ENCODE results near the gene ADGRE3. TPM values are rescaled to one million over a fixed set of nuclear protein-coding genes. Genes with fewer than 3 reads are reported as not detected.
"Not testable (repeated sequence)": the region's sequence is repeated elsewhere in the genome, so short reads cannot be mapped to it uniquely, and the experiment has no call there.

Gene ADGRE3
- total RNA-seq, 1 experiment from 2014 or later, result not detected

DNA sequence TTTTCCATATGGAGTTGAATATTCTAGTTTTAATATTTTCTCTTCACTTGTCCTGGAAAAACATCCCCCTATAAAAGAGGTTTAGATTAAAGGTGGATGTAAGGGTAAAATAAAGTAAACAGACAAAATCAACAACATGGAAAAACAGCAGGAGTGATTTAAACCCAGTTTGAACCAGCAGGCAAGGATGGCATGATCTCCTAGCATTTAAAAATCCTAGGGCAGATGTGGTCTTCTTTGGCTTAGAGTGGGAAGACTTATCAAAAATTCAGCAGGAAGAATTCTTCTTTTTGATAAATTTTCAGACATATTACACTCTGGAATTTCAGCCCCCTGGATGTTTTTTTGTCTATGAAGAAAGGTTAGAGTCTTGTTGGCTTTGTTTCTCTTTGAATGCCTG lies 55.2 kb downstream of the ADGRE3 start:
- CTCF ChIA-PET, result no interaction called here
- no TSS peak for BruUV-seq (replicated peaks)
- no peaks in the 10 kb centered on the region for H3K4me1 Mint-ChIP-seq (ENCODE audit: low read depth, unreplicated experiment)

DNA sequence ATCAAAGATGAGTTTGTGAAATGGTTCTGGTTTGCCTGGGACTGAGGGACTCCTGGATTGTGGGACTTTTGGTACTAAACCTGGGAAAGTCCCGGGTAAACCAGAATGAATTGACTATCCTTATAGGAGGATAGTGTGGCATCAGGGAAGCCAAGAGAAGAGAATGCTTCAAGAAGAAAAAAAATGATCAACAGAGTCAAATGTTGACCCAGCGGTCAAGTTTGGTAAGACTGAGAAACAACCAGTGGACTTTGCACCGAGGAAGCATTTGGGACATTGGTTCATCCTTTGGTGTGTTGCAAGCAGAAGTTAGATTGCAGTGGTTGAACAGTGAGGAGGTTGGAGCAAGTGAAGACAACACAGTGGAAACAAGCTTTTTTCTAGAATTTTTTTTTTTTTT lies 58.2 kb downstream of the ADGRE3 start:
- no peak for DNase-seq
- TF ChIP-seq, protein P1, sequence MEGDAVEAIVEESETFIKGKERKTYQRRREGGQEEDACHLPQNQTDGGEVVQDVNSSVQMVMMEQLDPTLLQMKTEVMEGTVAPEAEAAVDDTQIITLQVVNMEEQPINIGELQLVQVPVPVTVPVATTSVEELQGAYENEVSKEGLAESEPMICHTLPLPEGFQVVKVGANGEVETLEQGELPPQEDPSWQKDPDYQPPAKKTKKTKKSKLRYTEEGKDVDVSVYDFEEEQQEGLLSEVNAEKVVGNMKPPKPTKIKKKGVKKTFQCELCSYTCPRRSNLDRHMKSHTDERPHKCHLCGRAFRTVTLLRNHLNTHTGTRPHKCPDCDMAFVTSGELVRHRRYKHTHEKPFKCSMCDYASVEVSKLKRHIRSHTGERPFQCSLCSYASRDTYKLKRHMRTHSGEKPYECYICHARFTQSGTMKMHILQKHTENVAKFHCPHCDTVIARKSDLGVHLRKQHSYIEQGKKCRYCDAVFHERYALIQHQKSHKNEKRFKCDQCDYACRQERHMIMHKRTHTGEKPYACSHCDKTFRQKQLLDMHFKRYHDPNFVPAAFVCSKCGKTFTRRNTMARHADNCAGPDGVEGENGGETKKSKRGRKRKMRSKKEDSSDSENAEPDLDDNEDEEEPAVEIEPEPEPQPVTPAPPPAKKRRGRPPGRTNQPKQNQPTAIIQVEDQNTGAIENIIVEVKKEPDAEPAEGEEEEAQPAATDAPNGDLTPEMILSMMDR (IDR thresholded peaks at IDR 0.05; ENCODE audit: unreplicated experiment), result no peak

More for the DNA sequence above, 55.2 kb downstream of the ADGRE3 start:
- H3K27ac Mint-ChIP-seq (ENCODE audit: unreplicated experiment), result no peak overlapping the region
- no peaks in the 10 kb centered on the region for H3K36me3 Mint-ChIP-seq (ENCODE audit: insufficient read depth, unreplicated experiment)
- no peak overlapping the region for H3K4me3 Mint-ChIP-seq (ENCODE audit: low read depth, unreplicated experiment)
- H3K27me3 Mint-ChIP-seq (ENCODE audit: unreplicated experiment), result peaks cover 9% of the 10 kb centered on the region
- TF ChIP-seq, protein P1 (IDR thresholded peaks at IDR 0.05; ENCODE audit: unreplicated experiment), result no peak
- DNase-seq, result no peak
- H3K9me3 Mint-ChIP-seq (ENCODE audit: low read depth, unreplicated experiment), result peaks cover 8% of the 10 kb centered on the region
- intact Hi-C loops (cut with micrococcal nuclease; ENCODE audit: unreplicated experiment), result no loop called here

DNA sequence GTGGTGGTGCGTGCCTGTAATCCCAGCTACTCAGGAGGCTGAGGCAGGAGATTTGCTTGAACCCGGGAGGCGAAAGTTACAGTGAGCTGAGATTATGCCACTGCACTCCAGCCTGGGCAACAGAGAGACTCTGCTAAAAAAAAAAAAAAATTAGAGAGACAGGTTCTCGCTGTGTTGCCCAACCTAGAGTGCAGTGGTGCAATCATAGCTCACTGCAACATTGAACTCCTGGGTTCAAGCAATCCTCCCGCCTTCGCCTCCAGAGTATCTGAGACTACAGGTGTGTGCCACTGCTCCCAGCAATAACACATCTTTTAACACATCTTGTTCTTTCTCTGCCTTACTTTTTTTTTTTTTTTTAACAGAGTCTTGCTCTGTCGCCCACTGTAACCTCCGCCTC lies 59.0 kb downstream of the ADGRE3 start:
- H3K9me3 Mint-ChIP-seq (ENCODE audit: low read depth, unreplicated experiment), result peaks cover 8% of the 10 kb centered on the region
- BruUV-seq (replicated peaks), result no TSS peak
- no peaks in the 10 kb centered on the region for H3K36me3 Mint-ChIP-seq (ENCODE audit: insufficient read depth, unreplicated experiment)
- CTCF ChIA-PET, result interaction anchor here (0.8 kb wide), 1 partner anchor 25 kb away, joined by 3 read pairs; no protein-coding TSS in a partner anchor
- no peaks in the 10 kb centered on the region for H3K4me1 Mint-ChIP-seq (ENCODE audit: low read depth, unreplicated experiment)
- peaks cover 9% of the 10 kb centered on the region for H3K27me3 Mint-ChIP-seq (ENCODE audit: unreplicated experiment)
- TF ChIP-seq, protein P1 (IDR thresholded peaks at IDR 0.05; ENCODE audit: unreplicated experiment), result no peak
- DNase-seq, result no peak
- intact Hi-C loops (cut with micrococcal nuclease; ENCODE audit: unreplicated experiment), result no loop called here
- no peak overlapping the region for H3K4me3 Mint-ChIP-seq (ENCODE audit: low read depth, unreplicated experiment)
- H3K27ac Mint-ChIP-seq (ENCODE audit: unreplicated experiment), result no peak overlapping the region

More for the DNA sequence above, 58.2 kb downstream of the ADGRE3 start:
- CTCF ChIA-PET, result no interaction called here
- Mint-ChIP-seq H3K27ac (ENCODE audit: unreplicated experiment) (no peak overlapping the region), H3K27me3 (ENCODE audit: unreplicated experiment) (peaks cover 9% of the 10 kb centered on the region), H3K4me1 (ENCODE audit: low read depth, unreplicated experiment) (no peaks in the 10 kb centered on the region), H3K9me3 (ENCODE audit: low read depth, unreplicated experiment) (peaks cover 8% of the 10 kb centered on the region), H3K4me3 (ENCODE audit: low read depth, unreplicated experiment) (no peak overlapping the region), H3K36me3 (ENCODE audit: insufficient read depth, unreplicated experiment) (no peaks in the 10 kb centered on the region)
- intact Hi-C loops (cut with micrococcal nuclease; ENCODE audit: unreplicated experiment), result no loop called here
- no TSS peak for BruUV-seq (replicated peaks)

DNA sequence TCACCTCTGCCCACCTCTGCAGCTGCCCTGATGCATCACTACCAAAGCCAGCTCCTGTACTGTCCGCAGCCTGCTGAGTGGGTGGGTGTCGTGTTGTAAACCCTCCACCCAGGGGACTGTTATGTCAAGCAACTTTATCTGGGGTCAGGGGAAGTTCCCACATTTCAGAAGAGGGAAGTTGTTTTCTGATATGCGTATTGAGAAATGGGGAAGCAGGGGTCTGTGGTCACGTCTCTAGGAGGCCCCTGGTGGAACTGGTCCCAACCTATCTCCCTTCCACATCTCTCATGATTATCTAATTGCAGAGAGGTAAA lies 60.6 kb downstream of the ADGRE3 start:
- H3K27ac Mint-ChIP-seq (ENCODE audit: unreplicated experiment), result no peak overlapping the region
- TF ChIP-seq, protein P1 (IDR thresholded peaks at IDR 0.05; ENCODE audit: unreplicated experiment), result no peak
- no peaks in the 10 kb centered on the region for H3K4me1 Mint-ChIP-seq (ENCODE audit: low read depth, unreplicated experiment)
- no peak overlapping the region for H3K4me3 Mint-ChIP-seq (ENCODE audit: low read depth, unreplicated experiment)
- H3K36me3 Mint-ChIP-seq (ENCODE audit: insufficient read depth, unreplicated experiment), result no peaks in the 10 kb centered on the region
- BruUV-seq (replicated peaks), result no TSS peak
- intact Hi-C loops (cut with micrococcal nuclease; ENCODE audit: unreplicated experiment), result no loop called here
- no peak for DNase-seq
- H3K27me3 Mint-ChIP-seq (ENCODE audit: unreplicated experiment), result peaks cover 9% of the 10 kb centered on the region
- CTCF ChIA-PET, result no interaction called here
- H3K9me3 Mint-ChIP-seq (ENCODE audit: low read depth, unreplicated experiment), result peaks cover 8% of the 10 kb centered on the region

DNA sequence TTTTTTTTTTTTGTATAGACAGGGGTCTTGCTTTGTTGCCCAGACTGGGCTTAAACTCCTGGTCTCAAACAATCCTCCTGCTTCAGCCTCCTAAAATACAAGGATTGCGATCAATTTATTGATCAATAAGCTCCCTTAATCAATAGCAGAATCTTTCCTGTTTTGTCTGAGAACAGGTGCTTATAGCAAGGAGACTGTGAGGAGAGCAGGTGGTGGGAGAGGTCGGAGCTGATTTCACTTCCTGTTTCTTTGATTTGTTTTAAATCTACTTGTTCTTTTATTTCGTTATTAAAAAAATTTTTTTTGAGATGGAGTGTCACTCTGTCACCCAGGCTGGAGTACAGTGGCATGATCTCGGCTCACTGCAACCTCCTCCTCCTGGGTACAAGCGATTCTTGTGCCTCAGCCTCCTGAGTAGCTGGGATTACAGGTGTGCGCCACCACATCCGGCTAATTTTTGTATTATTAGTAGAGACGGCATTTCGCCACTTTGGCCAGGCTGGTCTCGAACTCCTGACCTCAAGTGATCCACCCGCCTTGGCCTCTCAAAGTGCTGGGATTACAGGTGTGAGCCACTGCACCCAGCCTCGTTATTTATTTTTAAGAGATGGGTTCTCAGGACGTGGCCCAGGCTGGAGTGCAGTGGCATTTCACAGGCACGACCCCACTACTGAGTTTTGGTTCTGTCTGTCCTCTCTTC lies 61.1 kb downstream of the ADGRE3 start:
- H3K4me3 Mint-ChIP-seq (ENCODE audit: low read depth, unreplicated experiment); H3K9me3 Mint-ChIP-seq (ENCODE audit: low read depth, unreplicated experiment); BruUV-seq (replicated peaks); DNase-seq; H3K27me3 Mint-ChIP-seq (ENCODE audit: unreplicated experiment); H3K4me1 Mint-ChIP-seq (ENCODE audit: low read depth, unreplicated experiment); CTCF ChIA-PET; H3K36me3 Mint-ChIP-seq (ENCODE audit: insufficient read depth, unreplicated experiment); H3K27ac Mint-ChIP-seq (ENCODE audit: unreplicated experiment); intact Hi-C loops (cut with micrococcal nuclease; ENCODE audit: unreplicated experiment): not testable (repeated sequence)
